ENCODE results near the gene CYP51A1. TPM values are rescaled to one million over a fixed set of nuclear protein-coding genes. Genes with fewer than 3 reads are reported as not detected.

The CYP51A1 gene
- total RNA-seq, 1 donor, result 431 TPM

DNA sequence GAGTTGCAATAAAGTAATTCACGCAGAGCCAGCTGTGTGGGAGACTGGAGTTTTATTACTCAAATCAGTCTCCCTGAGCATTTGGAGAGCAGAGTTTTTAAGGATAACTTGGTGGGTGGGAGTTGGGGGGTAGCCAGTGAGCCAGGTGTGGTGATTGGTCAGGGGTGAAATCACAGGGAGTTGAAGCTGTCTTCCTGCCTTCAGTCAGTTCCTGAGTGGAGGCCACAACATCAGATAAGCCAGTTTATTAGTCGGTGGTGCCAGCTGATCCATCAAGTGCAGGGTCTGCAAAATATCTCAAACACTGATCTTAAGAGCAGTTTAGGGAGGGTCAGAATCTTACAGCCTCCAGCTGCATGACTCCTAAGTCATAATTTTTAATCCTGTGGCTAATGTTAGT is 3.3 kb upstream of the CYP51A1 start:
- H3K4me3 ChIP-seq (ENCODE audit: low read depth, low read length), result no peak overlapping the region
- TF ChIP-seq, protein P1, sequence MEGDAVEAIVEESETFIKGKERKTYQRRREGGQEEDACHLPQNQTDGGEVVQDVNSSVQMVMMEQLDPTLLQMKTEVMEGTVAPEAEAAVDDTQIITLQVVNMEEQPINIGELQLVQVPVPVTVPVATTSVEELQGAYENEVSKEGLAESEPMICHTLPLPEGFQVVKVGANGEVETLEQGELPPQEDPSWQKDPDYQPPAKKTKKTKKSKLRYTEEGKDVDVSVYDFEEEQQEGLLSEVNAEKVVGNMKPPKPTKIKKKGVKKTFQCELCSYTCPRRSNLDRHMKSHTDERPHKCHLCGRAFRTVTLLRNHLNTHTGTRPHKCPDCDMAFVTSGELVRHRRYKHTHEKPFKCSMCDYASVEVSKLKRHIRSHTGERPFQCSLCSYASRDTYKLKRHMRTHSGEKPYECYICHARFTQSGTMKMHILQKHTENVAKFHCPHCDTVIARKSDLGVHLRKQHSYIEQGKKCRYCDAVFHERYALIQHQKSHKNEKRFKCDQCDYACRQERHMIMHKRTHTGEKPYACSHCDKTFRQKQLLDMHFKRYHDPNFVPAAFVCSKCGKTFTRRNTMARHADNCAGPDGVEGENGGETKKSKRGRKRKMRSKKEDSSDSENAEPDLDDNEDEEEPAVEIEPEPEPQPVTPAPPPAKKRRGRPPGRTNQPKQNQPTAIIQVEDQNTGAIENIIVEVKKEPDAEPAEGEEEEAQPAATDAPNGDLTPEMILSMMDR (IDR thresholded peaks at IDR 0.05; ENCODE audit: insufficient read depth, low read depth, low read length), result no peak
- DNase-seq (ENCODE audit: low read depth), result peak; percentile 99

DNA sequence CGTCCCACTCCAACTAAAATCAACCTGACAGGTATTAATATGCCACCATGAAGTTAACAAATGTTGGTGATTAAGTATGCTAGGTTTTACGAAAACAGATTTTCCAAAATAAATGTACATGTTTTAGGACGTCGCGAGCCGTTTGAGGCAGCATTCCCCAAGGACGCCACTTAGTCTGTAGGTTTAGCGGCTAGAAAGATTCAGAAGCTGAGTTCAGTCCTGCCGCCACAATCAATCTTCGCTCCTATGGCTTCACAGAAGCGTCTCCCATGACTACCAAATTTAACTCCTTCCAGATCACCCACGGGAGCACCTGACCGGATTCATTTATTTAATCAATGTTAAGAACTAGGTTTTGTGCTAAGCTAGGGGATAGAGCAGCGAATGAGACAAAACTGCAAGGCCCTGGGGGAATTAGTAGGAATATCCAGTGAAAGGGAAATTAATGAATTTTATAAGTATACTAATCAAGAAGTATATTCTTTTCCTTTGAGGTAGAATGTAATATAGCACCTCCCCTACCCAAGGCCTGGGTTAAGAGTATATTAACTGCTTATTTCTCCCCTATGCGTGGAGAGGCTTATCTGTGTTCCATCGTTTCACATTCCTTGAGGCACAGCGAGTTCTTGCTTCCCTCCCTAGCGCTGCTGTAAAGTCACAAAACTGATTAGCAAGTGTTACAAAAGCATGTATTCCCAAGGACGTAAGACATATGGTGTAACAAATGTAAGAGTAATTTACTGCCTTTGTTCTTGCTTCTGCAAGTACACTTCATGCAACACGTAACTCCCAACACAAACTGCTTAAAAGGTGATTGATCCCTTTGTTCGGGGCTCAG is 994 bp upstream of the CYP51A1 start:
- TF ChIP-seq, protein P1 (IDR thresholded peaks at IDR 0.05; ENCODE audit: insufficient read depth, low read depth, low read length), result no peak
- peak overlapping the region; percentile 68 for H3K4me3 ChIP-seq (ENCODE audit: low read depth, low read length)
- peak; percentile 92 for DNase-seq (ENCODE audit: low read depth)

DNA sequence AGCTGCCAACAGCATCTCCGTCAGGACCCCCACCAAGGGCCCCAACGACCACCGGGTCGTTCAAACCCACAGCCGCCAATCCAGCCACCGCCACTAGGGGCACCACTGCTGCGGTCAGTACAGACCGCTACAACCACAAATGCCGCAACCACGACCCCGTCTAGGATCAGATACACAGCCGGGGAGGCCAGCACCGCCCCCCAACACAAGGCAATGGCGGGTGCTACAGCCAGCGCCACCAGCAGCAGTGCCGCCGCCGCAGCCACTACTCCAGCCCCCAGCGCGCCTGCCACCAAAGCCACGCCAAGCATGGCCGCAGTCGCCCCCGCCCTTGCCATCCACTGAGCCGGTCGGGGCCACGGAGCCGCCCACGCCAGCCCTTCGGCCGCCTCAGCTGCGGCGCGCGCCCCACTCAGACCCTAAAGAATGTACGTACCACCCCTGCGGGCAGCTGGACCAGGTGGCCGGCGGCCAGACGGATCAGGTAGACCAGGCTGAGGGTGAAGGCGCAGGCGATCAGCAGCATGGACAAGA is 473 bp downstream of the CYP51A1 start:
- TF ChIP-seq, protein P1 (IDR thresholded peaks at IDR 0.05; ENCODE audit: insufficient read depth, low read depth, low read length), result peak; percentile 89
- peak; percentile 80 for DNase-seq (ENCODE audit: low read depth)
- H3K4me3 ChIP-seq (ENCODE audit: low read depth, low read length), result peak overlapping the region; percentile 68

DNA sequence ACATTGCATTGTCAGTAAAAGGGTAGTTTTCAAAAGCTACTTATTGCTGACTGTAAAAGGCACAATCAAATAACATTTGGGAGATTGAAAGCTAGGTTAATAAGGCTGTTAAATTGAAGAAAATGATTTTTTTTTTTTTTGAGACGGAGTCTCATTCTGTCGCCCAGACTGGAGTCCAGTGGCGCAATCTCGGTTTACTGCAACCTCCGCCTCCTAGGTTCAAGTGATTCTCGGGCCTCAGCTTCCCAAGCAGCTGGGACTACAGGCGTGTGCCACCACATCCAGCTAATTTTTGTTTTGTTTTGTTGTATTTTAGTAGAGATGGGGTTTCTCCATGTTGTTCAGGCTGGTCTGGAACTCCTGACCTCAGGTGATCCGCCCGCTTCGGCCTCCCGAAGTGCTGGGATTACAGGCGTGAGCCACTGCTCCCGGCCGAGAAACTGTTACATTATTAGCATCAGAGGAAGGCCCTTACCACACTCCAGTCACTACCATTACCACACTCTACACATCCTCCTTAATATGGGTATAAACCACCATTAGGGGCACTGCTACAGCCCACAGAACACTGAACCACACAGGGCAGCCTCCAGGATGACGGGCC is 1.0 kb downstream of the CYP51A1 start:
- DNase-seq (ENCODE audit: low read depth), result peak; percentile 30
- TF ChIP-seq, protein P1 (IDR thresholded peaks at IDR 0.05; ENCODE audit: insufficient read depth, low read depth, low read length), result no peak
- peak overlapping the region; percentile 68 for H3K4me3 ChIP-seq (ENCODE audit: low read depth, low read length)

DNA sequence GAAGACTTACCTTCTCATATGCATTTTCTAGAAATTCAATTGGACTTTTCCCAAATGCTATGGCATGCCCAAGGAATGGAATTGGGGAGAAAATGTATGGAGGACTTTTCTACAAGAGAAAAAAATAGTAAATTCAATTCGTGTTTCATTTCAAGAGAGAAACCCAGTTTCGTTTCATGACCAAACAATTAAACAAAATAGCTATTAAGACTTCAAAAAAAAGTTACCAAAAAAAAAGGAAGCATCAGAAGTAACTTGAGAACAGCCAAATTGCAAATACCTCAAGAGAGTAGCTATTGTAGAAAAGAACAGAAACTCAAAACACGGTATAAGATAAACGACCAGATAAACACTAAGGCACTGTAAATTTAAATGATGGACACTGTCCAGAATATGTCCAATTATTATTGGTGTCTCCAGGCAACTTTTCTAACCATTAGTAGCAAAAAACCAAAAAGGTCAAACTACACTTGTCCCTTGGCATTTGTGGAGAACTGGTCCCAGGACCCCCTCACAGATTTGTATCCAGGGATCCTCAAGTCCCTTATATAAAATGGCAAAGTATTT is 2.4 kb downstream of the CYP51A1 start:
- TF ChIP-seq, protein P1 (IDR thresholded peaks at IDR 0.05; ENCODE audit: insufficient read depth, low read depth, low read length), result no peak
- peak; percentile 13 for DNase-seq (ENCODE audit: low read depth)
- H3K4me3 ChIP-seq (ENCODE audit: low read depth, low read length), result peak overlapping the region; percentile 68

DNA sequence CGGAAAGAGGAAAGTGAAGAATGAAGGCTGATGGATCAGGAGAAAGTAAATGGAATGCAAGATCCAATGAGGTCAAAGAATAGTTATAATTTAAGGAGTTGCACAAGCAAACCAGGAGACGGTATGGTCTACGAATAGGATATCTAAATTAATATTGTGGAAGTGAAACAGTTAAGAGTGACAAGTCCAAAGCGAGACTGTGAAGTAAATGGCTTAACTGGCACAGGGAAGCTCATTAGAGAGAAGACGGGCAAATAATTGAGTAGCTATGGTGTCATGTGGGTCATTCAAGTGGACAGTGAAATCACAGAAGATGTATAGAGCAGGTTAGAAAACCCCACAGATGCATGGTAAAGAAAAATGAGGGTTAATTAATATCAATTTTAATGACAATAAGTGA is 3.2 kb downstream of the CYP51A1 start:
- H3K4me3 ChIP-seq (ENCODE audit: low read depth, low read length), result no peak overlapping the region
- TF ChIP-seq, protein P1 (IDR thresholded peaks at IDR 0.05; ENCODE audit: insufficient read depth, low read depth, low read length), result no peak
- no peak for DNase-seq (ENCODE audit: low read depth)
